Naive B cell (primary cell): ENCODE results near the gene APOA4. TPM values are rescaled to one million over a fixed set of nuclear protein-coding genes. Genes with fewer than 3 reads are reported as not detected.

ENCODE experiments used
- ATAC-seq, 2 donors: fragments of 150-1000 bp; cut with Tn5 transposase; 2 replicates each; pipeline ENCODE4 v1.10.0; 2021; ENCODE audit warnings: low read depth in 2 of 2, mild to moderate bottlenecking in 2 of 2, moderate library complexity in 2 of 2
- DNase-seq: peaks from one replicate; pipeline ENCODE4 v3.0.0; 2022
- H3K27ac Mint-ChIP-seq, 6 donors: one replicate each; pipeline ENCODE4 v1.8.0; 2020 to 2022; ENCODE audit warnings: mild to moderate bottlenecking in 6 of 6, mixed read lengths in 6 of 6, moderate library complexity in 5 of 6, inconsistent platforms in 2 of 6
- H3K27me3 Mint-ChIP-seq, 3 donors: one replicate each; pipeline ENCODE4 v1.8.0; 2021 to 2022; ENCODE audit warnings: mixed read lengths in 3 of 3, mild to moderate bottlenecking in 1 of 3
- H3K36me3 Mint-ChIP-seq, 2 donors: one replicate each; pipeline ENCODE4 v1.8.0; 2020 to 2022; ENCODE audit warnings: mixed read lengths in 2 of 2, inconsistent platforms in 1 of 2, mild to moderate bottlenecking in 1 of 2
- H3K4me1 Mint-ChIP-seq, 3 donors: one replicate each; pipeline ENCODE4 v1.8.0; 2020 to 2022; ENCODE audit warnings: mixed read lengths in 3 of 3, inconsistent platforms in 1 of 3, mild to moderate bottlenecking in 1 of 3, moderate library complexity in 1 of 3
- H3K4me3 Mint-ChIP-seq, 8 donors: one replicate each; pipeline ENCODE4 v1.8.0; 2020 to 2022; ENCODE audit warnings: mild to moderate bottlenecking in 8 of 8, mixed read lengths in 8 of 8, moderate library complexity in 8 of 8, inconsistent platforms in 2 of 8
- H3K9me3 Mint-ChIP-seq, 7 donors: one replicate each; pipeline ENCODE4 v1.8.0; 2020 to 2022; ENCODE audit warnings: mixed read lengths in 7 of 7, mild to moderate bottlenecking in 5 of 7, inconsistent platforms in 2 of 7, moderate library complexity in 1 of 7
- polyA plus RNA-seq, 6 donors: library from polyadenylated mRNA; unstranded; fragments of 300-500 nt; fragmentation: Illumina TruSeq; gene quantifications; one replicate each; pipeline ENCODE4 v1.2.3, GENCODE V29; 2021; ENCODE audit warnings: low read depth in 6 of 6

APOA4 gene
- polyA plus RNA-seq, 6 donors from 2014 or later, result not detected

GRCh38 chr11:116771935-116772334 lies 51.2 kb downstream of the APOA4 start:
- Mint-ChIP-seq H3K27ac (peak overlapping the region in 4 of 6 donors; percentile 98 to 100 (median 99)), H3K4me3 (peak overlapping the region; percentile 94 to 100 (median 99)), H3K9me3 (no peaks in the 10 kb centered on the region), H3K4me1 (peaks cover 26 to 36% (median 32%) of the 10 kb centered on the region in 3 donors), H3K27me3 (no peaks in the 10 kb centered on the region), H3K36me3 (peaks cover 0 to 6% of the 10 kb centered on the region in 2 donors)
- ATAC-seq (no peak), DNase-seq (no peak)

Other genes with a start within 250 kb of the APOA4 start
- 10 to 100 TPM in 4 of 6 donors, 1 to 10 TPM in 2; 5.0 to 17.7 (median 13.6) TPM for gene BUD13, start 50.3 kb downstream of the APOA4 start, polyA plus RNA-seq
- gene ZPR1, start 35.3 kb downstream of the APOA4 start, polyA plus RNA-seq, result 10 to 100 TPM; 36.9 to 51.1 (median 45.0) TPM
- not detected for gene APOA5, start 31.4 kb downstream of the APOA4 start, polyA plus RNA-seq
- gene APOC3, start 6.6 kb upstream of the APOA4 start, polyA plus RNA-seq, result not detected
- gene APOA1, start 14.3 kb upstream of the APOA4 start, polyA plus RNA-seq, result under 1 TPM in 3 of 6 donors, not detected in 3; 0.37 to 0.62 (median 0.45) TPM